HG02588 (cell line): ENCODE data around the gene PPP1R2C.
A peak's percentile ranks its signal among the peaks of the same experiment; 100 is the strongest.

Experiments used
- ATAC-seq: cut with Tn5 transposase; IDR thresholded peaks from one replicate; pipeline ENCODE4 v1.9.1; 2021; ENCODE audit warnings: mild to moderate bottlenecking, moderate library complexity; ENCODE audit not compliant: unreplicated experiment

Gene PPP1R2C

GRCh38 chrX:42778096-42778495 is at the start of gene PPP1R2C:
TSS of gene PPP1R2C (minus strand) at chrX:42778163. CDS start at chrX:42778079, 84 bp downstream.
- no peak for ATAC-seq

GRCh38 chrX:42825201-42825600 is 47.2 kb upstream of the PPP1R2C start:
- ATAC-seq: no peak

- no peak for ATAC-seq
Observed at GRCh38 chrX:42824541-42824940, 46.6 kb upstream of the PPP1R2C start.

- ATAC-seq: no peak
Observed at GRCh38 chrX:42823443-42823842, 45.5 kb upstream of the PPP1R2C start.

- ATAC-seq: no peak
Observed at GRCh38 chrX:42821803-42822443, 44.0 kb upstream of the PPP1R2C start.

- no peak for ATAC-seq
Observed at GRCh38 chrX:42818151-42818921, 40.4 kb upstream of the PPP1R2C start.

GRCh38 chrX:42809569-42809968 is 31.6 kb upstream of the PPP1R2C start:
- ATAC-seq: no peak

GRCh38 chrX:42807393-42807792 is 29.4 kb upstream of the PPP1R2C start:
- no peak for ATAC-seq

GRCh38 chrX:42804524-42804923 is 26.6 kb upstream of the PPP1R2C start:
- no peak for ATAC-seq

GRCh38 chrX:42803320-42803719 is 25.4 kb upstream of the PPP1R2C start:
- ATAC-seq: no peak

GRCh38 chrX:42797651-42798269 is 19.8 kb upstream of the PPP1R2C start:
- ATAC-seq: no peak

- no peak for ATAC-seq
Observed at GRCh38 chrX:42783451-42783850, 5.5 kb upstream of the PPP1R2C start.

GRCh38 chrX:42776195-42776594 is 1.8 kb downstream of the PPP1R2C start:
- ATAC-seq: peak; percentile 51

GRCh38 chrX:42772874-42773273 is 5.1 kb downstream of the PPP1R2C start:
- ATAC-seq: no peak

GRCh38 chrX:42771506-42772335 is 6.2 kb downstream of the PPP1R2C start:
- ATAC-seq: no peak

GRCh38 chrX:42770566-42770965 is 7.4 kb downstream of the PPP1R2C start:
- ATAC-seq: no peak

GRCh38 chrX:42759881-42760280 is 18.1 kb downstream of the PPP1R2C start:
- ATAC-seq: no peak

- ATAC-seq: no peak
Observed at GRCh38 chrX:42755815-42756214, 22.1 kb downstream of the PPP1R2C start.

GRCh38 chrX:42754603-42755002 is 23.4 kb downstream of the PPP1R2C start:
- no peak for ATAC-seq

- no peak for ATAC-seq
Observed at GRCh38 chrX:42754115-42754514, 23.8 kb downstream of the PPP1R2C start.

GRCh38 chrX:42752730-42753129 is 25.2 kb downstream of the PPP1R2C start:
- no peak for ATAC-seq
